Measurements from ENCODE around the gene NIFK.

- TF ChIP-seq POLR2A (IDR thresholded peaks at IDR 0.05) (no peak), CTCF (IDR thresholded peaks at IDR 0.05) (no peak)
Measured at GRCh38 chr2:121699421-121700333, 37.0 kb downstream of the NIFK start.

Data from Peyer's patch (tissue), 4 donors.